HG02588 (cell line): ENCODE measurements around the gene RNF141.

Experiments used
- ATAC-seq: cut with Tn5 transposase; IDR thresholded peaks from one replicate; pipeline ENCODE4 v1.9.1; 2021; ENCODE audit warnings: mild to moderate bottlenecking, moderate library complexity; ENCODE audit not compliant: unreplicated experiment

RNF141 gene, protein sequence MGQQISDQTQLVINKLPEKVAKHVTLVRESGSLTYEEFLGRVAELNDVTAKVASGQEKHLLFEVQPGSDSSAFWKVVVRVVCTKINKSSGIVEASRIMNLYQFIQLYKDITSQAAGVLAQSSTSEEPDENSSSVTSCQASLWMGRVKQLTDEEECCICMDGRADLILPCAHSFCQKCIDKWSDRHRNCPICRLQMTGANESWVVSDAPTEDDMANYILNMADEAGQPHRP

GRCh38 chr11:10540915-10541560 is at the start of gene RNF141:
RNF141 (minus strand) TSS chr11:10541187; CDS start chr11:10534158, 7,029 bp downstream.
- ATAC-seq: peak; percentile 99

- ATAC-seq: no peak
Measured at GRCh38 chr11:10590218-10590915, 49.4 kb upstream of the RNF141 start.

GRCh38 chr11:10588904-10589303 is 47.9 kb upstream of the RNF141 start:
- no peak for ATAC-seq

- no peak for ATAC-seq
Measured at GRCh38 chr11:10587995-10588394, 47.0 kb upstream of the RNF141 start.

DNA sequence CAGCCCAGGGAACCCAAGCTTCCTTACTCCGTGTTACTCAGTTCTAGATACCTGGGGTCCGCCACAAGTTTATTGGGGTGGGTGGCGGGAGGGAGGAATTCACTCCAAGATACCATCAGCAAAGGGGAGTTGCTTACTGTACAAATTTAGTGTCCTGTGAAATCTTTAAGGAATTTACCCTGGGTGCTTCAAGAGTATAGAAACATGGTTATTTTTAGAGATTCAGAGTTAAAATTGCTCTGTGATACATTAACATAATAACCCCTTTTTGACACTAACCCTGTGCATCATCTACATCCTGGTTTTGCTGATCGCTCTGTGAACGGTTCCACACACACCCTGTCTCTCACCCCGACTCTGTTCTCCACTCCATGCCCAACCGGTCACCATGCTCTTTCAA is 46.4 kb upstream of the RNF141 start:
- no peak for ATAC-seq

DNA sequence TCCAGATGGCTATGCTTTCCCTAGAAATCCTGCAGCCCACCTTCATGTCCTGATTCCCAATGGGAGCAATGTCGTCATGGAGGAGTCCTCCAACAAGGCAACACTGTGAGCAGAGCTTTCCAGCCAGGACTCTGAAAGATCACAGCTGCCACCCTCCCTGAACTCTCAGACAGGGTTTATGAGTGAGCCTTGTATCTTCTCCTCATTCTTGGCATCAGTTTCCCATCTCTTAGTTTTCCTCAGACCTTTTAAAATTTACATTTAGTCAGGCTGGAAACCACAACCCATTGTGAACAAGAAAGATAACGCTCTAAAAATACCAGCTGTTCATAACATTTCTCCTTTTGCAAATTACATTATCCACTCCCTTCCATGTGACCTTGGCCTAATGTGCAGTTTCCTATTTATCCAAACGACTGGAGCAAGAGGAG is 43.1 kb upstream of the RNF141 start:
- no peak for ATAC-seq

- ATAC-seq: no peak
Measured at GRCh38 chr11:10581481-10582019, 40.6 kb upstream of the RNF141 start.

DNA sequence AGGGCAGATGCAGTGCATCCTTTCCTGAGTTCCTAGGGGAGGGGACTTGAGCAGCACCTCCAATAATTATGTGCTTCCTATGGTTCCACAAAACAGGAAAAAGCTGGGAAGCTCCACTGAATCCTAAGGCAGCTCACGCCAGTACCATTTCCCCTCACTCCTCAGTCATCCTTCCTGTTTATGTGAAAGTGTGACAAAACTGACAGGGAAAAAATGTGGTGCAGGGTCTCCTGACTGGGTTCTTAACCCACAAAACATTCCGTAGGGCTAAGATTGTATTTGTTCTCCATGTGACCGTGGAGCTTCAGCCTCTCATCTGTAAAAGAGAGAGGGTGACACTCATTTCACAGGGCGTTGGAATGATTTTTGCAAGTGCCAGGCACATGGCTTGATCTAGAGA is 39.6 kb upstream of the RNF141 start:
- ATAC-seq: no peak

DNA sequence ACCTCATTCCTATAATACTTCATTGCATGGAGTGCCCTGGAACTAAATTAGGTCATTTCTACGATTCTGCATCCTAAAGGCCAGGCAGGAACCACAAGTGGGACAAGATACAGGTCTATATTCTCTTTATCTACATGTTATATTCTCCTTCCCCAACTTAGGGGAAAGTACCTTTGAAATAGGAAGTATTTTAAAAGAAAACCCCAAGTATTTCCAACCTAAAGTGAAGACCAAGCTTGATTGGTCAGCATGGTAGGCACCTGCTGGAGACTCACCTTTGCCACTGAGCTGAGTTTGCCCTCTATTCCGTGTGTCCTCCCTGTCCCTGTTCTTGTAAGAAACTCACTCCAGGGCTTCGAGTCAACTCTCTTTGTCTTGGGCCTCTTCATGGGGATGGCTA is 38.7 kb upstream of the RNF141 start:
- no peak for ATAC-seq

- no peak for ATAC-seq
Measured at GRCh38 chr11:10576035-10576398, 35.0 kb upstream of the RNF141 start.

- no peak for ATAC-seq
Measured at GRCh38 chr11:10575346-10576034, 34.5 kb upstream of the RNF141 start.

DNA sequence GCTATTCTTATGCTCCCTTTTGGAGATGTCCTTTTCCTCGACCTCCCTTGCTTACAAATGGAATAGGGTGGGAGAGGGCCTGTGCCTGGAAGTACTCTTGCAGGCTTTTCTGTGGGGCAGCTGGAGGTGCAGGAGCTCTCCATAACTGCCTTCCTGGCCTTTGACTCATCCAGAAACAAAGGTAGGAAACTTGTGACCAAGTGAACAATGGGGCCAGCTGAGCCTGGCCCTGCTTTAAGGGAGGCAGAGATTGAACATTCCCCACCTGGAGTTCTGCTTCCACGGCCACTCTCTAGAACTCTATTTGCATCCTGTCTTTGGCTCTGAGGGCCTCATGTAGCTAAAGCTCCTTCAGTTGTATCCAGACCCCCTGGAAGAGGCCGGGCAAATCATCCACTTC is 32.6 kb upstream of the RNF141 start:
- ATAC-seq: no peak

- ATAC-seq: no peak
Measured at GRCh38 chr11:10573028-10573427, 32.0 kb upstream of the RNF141 start.

GRCh38 chr11:10572533-10572932 is 31.5 kb upstream of the RNF141 start:
- ATAC-seq: no peak

DNA sequence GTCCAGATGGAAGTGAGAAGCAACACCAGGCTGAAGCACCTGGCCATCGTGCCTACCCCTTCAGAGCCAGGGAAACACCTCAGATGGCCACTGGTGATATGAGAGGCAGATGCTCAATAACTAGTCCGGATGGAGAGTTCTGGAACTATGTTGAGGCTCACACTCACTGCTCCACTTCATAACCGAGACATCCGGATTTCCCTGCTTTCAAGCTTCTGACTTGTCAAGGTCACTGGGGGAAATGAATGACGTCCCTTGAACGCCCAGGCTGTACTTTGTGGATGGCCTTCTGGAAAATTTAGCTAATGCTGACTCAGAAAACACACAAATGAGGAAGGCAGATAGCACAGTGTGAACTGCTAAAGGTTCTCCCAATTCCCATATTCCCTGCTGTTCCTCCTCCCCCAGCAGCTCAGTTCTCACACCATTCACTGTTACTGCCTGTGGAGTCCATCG is 27.5 kb upstream of the RNF141 start, which contains the start of gene LYVE1:
LYVE1 (minus strand) TSS at position 180 of the 456 bp plus-strand sequence; CDS start at position 47, 133 bp downstream.
- ATAC-seq: no peak

- ATAC-seq: no peak
Measured at GRCh38 chr11:10567446-10567845, 26.5 kb upstream of the RNF141 start.

DNA sequence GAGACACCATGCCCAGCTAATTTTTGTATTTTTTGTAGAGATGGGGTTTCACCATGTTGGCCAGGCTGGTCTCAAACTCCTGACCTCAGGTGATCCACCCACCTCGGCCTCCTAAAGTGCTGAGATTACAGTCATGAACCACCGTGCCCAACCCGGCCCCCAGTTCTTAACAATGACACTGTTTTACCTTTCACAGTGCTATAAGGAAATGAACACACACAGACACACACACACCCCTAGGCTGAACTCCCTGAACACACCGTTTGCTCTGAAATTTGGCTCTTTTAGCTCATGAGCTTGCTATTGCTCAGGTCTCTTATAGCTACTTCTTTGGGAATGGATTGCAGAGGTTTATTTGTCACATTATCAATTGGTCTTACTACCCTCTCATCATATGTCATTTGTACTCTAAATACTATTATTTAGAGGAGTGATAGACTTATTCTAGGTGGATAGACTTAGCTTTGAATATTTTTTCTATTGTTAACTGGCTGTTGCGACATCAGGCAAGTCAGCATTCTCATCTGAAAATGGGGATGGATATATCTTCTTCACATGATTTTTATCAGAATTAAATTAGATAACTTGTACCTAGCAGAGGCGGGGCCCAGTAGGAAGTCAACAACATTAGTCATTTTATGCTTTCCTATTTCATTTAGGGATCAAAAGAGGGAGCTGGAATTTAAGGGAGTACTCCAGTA is 25.4 kb upstream of the RNF141 start:
- ATAC-seq: no peak

DNA sequence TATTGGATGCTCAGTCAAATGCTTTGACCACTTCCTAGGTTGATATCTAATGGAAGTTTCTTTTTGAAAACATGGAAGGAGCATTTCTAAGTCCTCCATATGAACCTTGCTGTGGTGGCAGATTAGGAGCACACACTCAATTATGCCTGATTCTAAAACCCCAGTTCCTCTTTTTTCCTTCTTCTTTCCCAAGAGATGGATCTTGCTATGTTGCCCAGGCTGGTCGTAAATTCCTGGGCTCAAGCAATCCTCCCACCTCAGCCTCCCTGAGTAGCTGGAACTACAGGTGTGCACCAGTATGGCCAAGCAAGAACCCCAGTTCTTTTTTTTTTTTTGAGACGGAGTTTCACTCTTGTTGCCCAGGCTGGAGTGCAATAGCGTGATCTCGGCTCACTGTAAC is 24.5 kb upstream of the RNF141 start:
- ATAC-seq: no peak

- ATAC-seq: no peak
Measured at GRCh38 chr11:10564696-10565318, 23.8 kb upstream of the RNF141 start.

DNA sequence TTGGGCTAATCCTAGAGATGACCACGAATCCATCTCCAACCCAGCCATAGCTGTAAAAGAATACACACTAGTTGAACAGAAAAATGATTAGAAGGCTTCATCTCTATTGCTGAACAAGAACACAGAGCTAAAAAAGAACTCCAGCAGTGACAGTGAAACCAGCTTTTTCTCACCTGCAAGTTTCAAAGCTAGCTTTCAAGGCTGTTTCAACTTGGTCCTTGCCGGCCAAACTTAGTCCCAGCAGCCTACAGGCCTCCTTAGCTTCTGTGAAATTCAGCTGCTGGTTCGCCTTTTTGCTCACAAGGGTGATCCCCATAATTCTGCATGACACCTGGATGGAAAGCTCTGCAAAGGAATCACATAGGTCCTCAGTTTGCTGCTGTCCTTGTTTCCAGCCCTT is 23.0 kb upstream of the RNF141 start:
- no peak for ATAC-seq
